ENCODE results near the gene JAZF1.

The JAZF1 gene

GRCh38 chr7:28054531-28055160, 125.9 kb downstream of the JAZF1 start:
- in situ Hi-C loops (cut with HindIII; ENCODE audit: low sequenced_read_pairs) = no loop called here

GRCh38 chr7:28052933-28053332, 127.7 kb downstream of the JAZF1 start:
- in situ Hi-C loops (cut with HindIII; ENCODE audit: low sequenced_read_pairs) = no loop called here

DNA sequence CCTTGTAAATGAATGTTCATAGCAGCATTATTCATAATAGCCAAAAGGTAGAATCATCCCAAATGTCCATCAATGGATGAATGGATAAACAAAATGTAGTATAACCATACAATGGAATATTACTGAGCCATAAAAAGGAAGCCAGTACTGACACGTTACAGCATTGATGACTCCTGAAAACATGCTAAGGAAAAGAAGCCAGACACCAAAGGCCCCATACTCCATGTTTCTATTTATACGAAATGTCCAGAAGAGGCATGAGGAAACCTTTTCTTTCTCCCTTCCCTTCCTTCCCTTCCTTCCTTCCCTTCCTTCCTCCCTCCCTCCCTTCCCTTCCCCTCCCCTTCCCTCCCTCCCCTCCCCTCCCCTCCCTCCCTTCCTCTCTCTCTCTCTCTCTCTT, 131.9 kb downstream of the JAZF1 start:
- in situ Hi-C loops (cut with HindIII; ENCODE audit: low sequenced_read_pairs) = no loop called here

GRCh38 chr7:28046035-28046434, 134.6 kb downstream of the JAZF1 start:
- in situ Hi-C loops (cut with HindIII; ENCODE audit: low sequenced_read_pairs) = no loop called here

DNA sequence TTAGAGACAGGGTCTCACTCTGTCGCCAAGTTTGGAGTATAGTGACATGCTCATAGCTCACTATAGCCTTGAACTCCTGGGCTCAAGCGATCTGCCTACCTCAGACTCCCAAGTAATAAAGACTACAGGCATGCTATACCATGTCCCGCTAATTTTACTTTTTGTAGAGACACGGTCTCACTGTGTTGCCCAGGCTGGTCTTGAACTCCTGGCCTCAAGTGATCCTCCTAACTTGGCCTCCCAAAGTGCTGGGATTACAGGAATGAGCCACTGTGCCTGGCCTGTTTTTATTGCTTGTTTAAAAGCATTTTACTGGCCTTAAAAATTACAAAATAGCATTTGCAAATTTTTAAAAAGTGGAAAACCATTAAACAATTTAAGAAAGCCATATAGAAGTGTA, 135.0 kb downstream of the JAZF1 start:
- in situ Hi-C loops (cut with HindIII; ENCODE audit: low sequenced_read_pairs) = no loop called here

DNA sequence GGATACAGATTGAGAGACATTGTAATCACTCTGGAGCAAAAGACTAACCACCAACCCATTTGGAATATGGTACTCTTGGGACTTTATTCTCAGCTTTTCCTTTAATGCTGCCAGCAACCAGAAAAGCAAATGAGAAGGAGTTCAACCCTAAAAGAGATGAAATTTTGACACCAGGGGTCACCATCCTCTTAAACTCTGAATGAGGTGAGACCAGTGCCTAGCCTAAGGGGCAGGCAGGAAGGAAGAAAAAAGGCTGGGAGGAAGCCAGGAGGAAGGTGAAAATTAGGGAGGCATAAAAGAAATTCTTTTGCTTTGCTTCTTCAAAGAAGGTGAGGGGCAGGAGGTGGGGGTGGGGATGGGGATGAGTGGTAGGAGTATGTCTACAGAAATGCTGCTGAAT, 135.8 kb downstream of the JAZF1 start:
- in situ Hi-C loops (cut with HindIII; ENCODE audit: low sequenced_read_pairs) = no loop called here

DNA sequence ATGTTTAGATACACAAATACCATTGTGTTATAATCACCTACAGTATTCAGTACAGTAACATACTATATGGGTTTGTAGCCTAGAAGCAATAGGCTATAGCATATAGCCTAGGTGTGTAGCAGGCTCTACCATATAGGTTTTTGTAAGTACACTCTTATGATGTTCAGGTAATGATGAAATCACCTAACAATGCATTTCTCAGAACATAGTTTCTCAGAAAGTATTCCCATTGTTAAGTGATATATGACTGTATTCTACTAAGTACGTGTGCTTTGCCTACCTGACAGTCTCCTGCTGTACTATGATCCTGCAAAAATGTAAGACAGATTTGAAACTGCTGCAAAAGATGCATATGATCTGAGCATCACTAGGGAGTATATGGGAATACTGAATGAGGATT, 137.9 kb downstream of the JAZF1 start:
- in situ Hi-C loops (cut with HindIII; ENCODE audit: low sequenced_read_pairs) = no loop called here

- in situ Hi-C loops (cut with HindIII; ENCODE audit: low sequenced_read_pairs) = no loop called here
Measured at GRCh38 chr7:28041508-28042314, 138.9 kb downstream of the JAZF1 start.

DNA sequence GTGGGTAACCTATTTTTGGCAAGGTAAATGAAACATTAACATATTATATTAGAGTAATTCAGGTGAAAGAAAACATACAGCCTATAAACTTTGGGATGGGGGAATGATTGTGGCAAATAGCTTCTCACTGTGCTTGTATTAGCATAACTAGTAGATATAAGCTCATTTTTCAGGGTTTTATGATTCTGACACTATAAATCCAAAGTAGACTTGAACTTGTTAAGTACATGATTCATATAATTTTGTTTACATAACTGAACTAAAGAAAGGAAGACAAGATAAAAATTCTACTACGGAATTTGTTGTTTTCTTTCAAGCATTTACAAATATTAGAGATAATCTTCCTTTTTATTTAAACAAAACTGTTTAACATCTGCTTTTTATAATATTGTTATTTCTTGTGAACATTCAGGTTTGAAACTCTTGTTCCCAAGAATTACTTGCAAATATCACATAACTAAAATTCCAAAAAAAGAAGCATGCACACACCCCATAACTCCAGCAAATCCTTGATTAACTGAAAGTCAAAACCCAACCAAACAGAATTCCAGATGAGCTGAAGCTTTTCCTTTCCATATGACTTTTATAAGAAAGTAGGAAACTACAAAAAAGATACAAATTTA, 142.3 kb downstream of the JAZF1 start:
- in situ Hi-C loops (cut with HindIII; ENCODE audit: low sequenced_read_pairs) = no loop called here

DNA sequence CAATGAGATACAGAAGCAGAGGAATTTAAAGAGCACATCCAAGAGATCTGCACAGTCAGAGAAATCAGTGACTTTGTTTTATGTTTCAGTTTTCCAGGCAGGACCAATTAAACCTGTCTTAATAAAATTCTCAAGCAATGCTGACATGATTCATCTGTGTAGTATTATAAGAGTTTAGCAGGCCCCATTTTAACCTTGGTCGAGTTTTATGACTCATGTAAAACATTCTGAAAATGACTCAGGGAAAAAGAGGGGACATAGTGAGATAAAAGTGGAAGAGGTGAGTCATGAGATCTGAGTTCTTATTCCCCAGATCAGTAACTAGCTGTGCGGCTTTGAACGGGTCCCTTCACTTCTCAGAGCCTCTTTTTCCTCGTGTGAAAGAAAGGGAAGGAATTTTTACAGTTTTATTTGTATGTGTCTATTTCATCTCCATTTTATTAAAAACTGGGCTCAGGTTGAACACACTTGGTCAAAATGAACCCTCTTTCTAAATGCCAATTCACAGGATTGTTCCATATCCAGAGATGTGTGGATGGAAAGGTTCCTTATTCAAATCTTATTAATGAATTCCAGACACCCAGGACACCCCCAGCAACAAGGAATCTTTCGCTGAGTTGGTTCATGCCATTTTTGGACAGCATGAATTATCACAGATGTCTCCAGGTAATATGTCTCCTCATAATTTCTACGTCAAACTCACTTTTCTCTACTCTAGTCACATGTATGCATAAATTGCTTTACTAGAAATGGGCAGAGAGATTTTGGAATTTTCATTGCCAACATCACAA, 143.2 kb downstream of the JAZF1 start:
- in situ Hi-C loops (cut with HindIII; ENCODE audit: low sequenced_read_pairs) = no loop called here

- in situ Hi-C loops (cut with HindIII; ENCODE audit: low sequenced_read_pairs) = no loop called here
Measured at GRCh38 chr7:28036696-28037095, 143.9 kb downstream of the JAZF1 start.

- in situ Hi-C loops (cut with HindIII; ENCODE audit: low sequenced_read_pairs) = no loop called here
Measured at GRCh38 chr7:28033386-28033785, 147.2 kb downstream of the JAZF1 start.

GRCh38 chr7:28032738-28033380, 147.7 kb downstream of the JAZF1 start:
- in situ Hi-C loops (cut with HindIII; ENCODE audit: low sequenced_read_pairs) = no loop called here

GRCh38 chr7:28029051-28029450, 151.5 kb downstream of the JAZF1 start:
- in situ Hi-C loops (cut with HindIII; ENCODE audit: low sequenced_read_pairs) = no loop called here

DNA sequence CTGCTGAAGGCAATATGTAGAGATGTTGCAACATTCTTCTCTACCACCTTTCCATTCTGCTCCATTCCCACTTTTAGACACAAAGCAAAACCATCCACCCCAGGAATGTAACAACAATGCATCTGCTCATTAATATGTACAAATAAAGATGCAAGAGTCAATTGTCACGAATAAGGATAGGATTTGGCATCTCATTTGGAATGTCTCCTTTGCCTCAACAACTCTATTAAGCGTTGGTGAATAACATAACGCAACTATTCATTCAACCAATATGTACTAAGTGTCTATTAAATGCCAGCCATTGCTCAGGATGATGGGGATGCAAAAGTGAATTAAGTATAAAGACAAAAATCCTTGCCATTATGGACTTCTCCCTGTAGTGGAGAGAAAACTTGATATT, 152.1 kb downstream of the JAZF1 start:
- in situ Hi-C loops (cut with HindIII; ENCODE audit: low sequenced_read_pairs) = no loop called here

DNA sequence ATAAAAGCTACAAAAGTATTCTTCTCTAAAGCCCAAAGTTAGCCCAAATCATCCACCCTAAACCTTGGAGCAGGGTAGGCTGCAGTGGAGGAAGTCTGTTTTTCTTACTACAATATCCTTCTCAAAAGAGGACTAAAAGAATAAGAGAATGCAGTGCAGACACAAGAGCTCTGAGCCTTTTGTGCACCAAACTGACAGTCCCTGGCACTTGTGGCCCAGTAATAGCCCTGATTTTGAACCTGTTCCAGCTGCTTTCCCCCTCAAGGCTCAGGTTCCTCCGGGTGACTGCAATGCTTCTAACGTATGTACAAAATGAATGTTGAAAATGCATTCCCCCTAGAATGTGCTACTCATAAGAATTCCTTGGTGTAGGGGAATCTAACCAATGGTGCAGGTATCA, 154.4 kb downstream of the JAZF1 start:
- in situ Hi-C loops (cut with HindIII; ENCODE audit: low sequenced_read_pairs) = no loop called here

DNA sequence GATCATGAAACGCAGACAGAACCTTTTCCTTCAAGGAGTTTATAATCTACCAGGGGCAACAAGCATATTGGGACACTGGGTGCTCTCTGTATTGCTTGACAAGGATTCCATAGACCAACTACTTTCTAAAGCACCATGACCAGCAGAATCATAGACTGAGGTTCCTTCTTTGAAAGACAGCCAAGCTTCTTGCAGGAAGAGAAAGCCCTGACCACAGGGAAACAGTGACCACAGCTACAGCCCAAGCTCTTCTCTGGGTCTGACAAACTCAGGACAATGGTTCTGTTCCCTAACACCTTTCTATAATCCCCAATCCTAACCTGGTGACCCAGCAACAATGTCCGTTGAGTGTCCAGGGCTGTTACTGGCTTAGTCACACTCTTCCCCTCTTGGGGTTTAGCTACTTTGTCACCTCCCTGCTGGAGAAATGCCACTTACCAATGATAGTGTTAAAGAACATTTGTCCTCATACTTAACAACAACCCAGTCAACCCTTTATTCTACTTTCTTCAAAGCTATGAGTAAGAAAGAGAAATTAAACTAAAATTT, 155.7 kb downstream of the JAZF1 start:
- in situ Hi-C loops (cut with HindIII; ENCODE audit: low sequenced_read_pairs) = loop anchor here (5.0 kb wide), 1 partner anchor 198 kb away; no protein-coding TSS in a partner anchor

DNA sequence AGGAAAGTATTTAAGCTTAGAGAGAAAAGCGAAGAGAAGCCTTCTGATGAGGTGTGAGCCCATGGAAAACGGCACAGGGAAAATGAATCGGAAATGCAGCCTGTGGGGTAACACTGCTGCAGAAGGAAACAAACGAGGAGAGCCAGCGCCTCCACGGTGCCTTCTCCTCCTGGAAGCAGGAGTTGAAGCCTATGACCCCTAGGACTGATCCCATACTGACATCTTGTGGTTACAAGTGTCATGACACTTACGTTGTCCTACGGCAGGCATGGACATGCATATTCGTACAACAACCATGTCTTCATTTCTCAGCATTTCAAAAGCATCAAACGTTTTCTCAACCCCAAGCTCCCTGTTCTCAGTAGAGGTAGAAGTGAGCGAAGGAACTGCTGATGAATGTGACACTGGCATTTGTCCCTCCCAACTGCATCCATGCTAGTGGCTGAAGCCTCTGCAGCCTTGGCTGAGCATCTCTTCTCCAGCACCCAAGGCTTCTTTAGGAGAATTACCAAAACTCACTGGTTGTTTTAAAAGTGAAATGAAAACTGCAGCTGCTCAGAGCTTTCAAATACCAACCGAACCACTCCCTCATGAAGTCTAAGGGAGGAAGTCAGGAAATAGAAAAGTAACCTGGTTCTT, 160.2 kb downstream of the JAZF1 start:
- in situ Hi-C loops (cut with HindIII; ENCODE audit: low sequenced_read_pairs) = loop anchor here (5.0 kb wide), 1 partner anchor 193 kb away; no protein-coding TSS in a partner anchor

DNA sequence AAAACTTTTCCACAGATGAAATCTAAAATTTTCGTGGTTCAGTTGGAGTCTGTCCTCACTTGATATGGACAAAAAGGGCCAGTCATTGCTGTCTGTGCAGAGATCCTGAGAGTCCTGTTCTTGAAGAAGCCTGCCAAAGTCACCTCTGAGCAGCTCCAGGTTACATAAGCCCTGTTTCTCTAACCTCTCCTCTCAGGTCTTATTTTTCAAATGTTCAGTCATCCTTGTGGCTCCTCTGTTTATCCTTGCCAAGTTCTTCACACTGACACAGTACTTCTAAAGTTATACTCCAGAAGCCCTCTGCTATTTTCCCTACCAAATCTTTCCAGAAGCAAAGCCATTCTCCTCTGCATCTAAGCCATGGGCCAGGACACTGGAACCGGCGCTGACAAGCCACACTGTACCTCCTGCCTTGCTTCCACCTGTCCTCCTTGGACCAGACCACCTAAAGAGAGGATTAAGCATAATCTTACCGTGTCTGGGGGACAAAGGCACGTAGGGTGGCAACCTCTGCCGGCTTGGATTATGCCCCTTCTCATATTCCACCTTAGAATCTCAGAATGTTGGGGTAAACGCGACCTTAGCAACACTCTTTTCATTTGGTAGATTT, 161.6 kb downstream of the JAZF1 start:
- in situ Hi-C loops (cut with HindIII; ENCODE audit: low sequenced_read_pairs) = no loop called here

GRCh38 chr7:28018446-28018845, 162.1 kb downstream of the JAZF1 start:
- in situ Hi-C loops (cut with HindIII; ENCODE audit: low sequenced_read_pairs) = no loop called here

Measured in endothelial cell of hepatic sinusoid (primary cell).